Peyer's patch (tissue), 4 donors: ENCODE data around the gene GFPT2. TPM values are rescaled to one million over a fixed set of nuclear protein-coding genes. Genes with fewer than 3 reads are reported as not detected.
A peak's percentile ranks its signal among the peaks of the same experiment; 100 is the strongest.

Experiments
- DNase-seq, 3 donors: peaks; one replicate each; pipeline ENCODE4 v3.0.0-alpha.2; 2017 to 2019
- H3K27ac ChIP-seq, 4 donors: fragments of 200-600 bp; sonication (generic); one replicate each; pipeline ENCODE4 v1.5.1; 2016 to 2019
- H3K27me3 ChIP-seq, 2 donors: fragments of 200-600 bp; sonication (generic); one replicate each; pipeline ENCODE4 v1.5.1; 2019
- H3K36me3 ChIP-seq, 3 donors: fragments of 200-600 bp; sonication (generic); one replicate each; pipeline ENCODE4 v1.5.1; 2016 to 2019
- H3K4me1 ChIP-seq, 4 donors: fragments of 200-600 bp; sonication (generic); one replicate each; pipeline ENCODE4 v1.5.1; 2016 to 2019
- H3K4me3 ChIP-seq, 4 donors: fragments of 200-600 bp; sonication (generic); 1 replicate in 3 of 4; 2 replicates in 1 of 4; pipeline ENCODE4 v1.5.1; 2016 to 2019; ENCODE audit warnings: mild to moderate bottlenecking in 1 of 4
- H3K9me3 ChIP-seq, 4 donors: fragments of 200-600 bp; sonication (generic); one replicate each; pipeline ENCODE4 v1.5.1; 2016 to 2019; ENCODE audit warnings: mild to moderate bottlenecking in 1 of 4
- POLR2A ChIP-seq, 2 donors: fragments of 450-650 bp; IDR thresholded peaks; one replicate each; pipeline ENCODE4 v1.5.1; 2017; ENCODE audit warnings: antibody characterized with exemption in 2 of 2, mild to moderate bottlenecking in 2 of 2, moderate library complexity in 2 of 2
- total RNA-seq, 4 donors: library from RNA; depleted of rRNA; stranded (reverse); fragments of >200 nt; gene quantifications; one replicate each; pipeline ENCODE4 v1.1.0, GENCODE V29; 2016
- TF ChIP-seq, protein P1 (sequence below), 6 experiments: fragments of 450-650 bp in 4 of 6; fragments of 200-600 bp in 2 of 6; sonication (generic) in 1 of 6; IDR thresholded peaks; one replicate each; pipeline ENCODE4 v1.5.1; 2017 to 2019; ENCODE audit warnings: antibody characterized with exemption in 6 of 6, mild to moderate bottlenecking in 3 of 6, moderate library complexity in 1 of 6

The GFPT2 gene
- total RNA-seq, 4 donors from 2014 or later = 4.9 to 86.6 (median 13.1) TPM

DNA sequence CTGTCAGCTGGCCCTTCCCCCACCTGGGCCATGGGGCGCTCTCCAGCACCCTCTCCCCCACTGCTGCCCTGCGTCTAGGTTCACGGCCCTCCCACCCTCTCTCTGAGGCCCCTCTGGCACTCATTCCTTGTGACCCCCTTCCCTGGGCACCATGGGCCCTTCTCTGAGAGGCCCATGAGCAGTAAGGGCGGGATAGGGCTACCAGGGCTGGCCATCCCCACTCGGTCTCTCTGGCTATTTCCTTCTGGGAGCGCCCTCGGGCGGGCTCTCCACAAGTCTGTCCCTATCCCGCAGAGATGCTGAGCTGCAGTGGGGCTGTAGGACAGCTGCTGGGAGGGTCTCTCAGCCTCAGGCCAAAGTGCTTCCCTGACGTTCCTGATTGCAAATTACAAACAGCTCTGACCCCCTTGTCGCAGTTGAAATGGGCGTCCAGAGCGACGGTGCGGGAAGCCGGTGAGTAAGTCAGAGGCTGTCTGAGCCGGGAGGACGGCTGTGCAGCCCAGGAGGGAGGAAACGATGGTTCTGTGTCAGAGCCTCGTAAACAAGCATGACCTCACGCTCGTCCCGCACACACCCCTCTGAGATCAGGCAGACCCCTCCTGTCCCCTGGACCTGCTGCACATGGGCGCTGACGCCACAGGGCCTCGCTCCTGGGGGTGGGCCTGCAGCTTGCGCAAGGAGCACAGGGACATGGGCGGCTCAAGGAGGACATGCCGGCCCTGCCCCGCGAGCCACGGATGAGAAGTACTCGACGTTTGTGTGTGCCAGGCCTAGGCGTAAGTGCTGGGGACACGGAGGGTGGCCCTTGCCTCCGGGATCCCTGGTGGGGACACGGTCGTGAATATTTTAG is 36.3 kb upstream of the GFPT2 start:
- H3K9me3 ChIP-seq = no peaks in the 10 kb centered on the region
- H3K27me3 ChIP-seq = no peaks in the 10 kb centered on the region
- TF ChIP-seq POLR2A (IDR thresholded peaks at IDR 0.05) = no peak
- TF ChIP-seq, protein P1, sequence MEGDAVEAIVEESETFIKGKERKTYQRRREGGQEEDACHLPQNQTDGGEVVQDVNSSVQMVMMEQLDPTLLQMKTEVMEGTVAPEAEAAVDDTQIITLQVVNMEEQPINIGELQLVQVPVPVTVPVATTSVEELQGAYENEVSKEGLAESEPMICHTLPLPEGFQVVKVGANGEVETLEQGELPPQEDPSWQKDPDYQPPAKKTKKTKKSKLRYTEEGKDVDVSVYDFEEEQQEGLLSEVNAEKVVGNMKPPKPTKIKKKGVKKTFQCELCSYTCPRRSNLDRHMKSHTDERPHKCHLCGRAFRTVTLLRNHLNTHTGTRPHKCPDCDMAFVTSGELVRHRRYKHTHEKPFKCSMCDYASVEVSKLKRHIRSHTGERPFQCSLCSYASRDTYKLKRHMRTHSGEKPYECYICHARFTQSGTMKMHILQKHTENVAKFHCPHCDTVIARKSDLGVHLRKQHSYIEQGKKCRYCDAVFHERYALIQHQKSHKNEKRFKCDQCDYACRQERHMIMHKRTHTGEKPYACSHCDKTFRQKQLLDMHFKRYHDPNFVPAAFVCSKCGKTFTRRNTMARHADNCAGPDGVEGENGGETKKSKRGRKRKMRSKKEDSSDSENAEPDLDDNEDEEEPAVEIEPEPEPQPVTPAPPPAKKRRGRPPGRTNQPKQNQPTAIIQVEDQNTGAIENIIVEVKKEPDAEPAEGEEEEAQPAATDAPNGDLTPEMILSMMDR (IDR thresholded peaks at IDR 0.05) = no peak
- H3K27ac ChIP-seq = no peak overlapping the region
- no peak overlapping the region for H3K4me3 ChIP-seq
- H3K36me3 ChIP-seq = no peaks in the 10 kb centered on the region
- no peaks in the 10 kb centered on the region for H3K4me1 ChIP-seq
- DNase-seq = peak in 1 of 3 donors; percentile 51

DNA sequence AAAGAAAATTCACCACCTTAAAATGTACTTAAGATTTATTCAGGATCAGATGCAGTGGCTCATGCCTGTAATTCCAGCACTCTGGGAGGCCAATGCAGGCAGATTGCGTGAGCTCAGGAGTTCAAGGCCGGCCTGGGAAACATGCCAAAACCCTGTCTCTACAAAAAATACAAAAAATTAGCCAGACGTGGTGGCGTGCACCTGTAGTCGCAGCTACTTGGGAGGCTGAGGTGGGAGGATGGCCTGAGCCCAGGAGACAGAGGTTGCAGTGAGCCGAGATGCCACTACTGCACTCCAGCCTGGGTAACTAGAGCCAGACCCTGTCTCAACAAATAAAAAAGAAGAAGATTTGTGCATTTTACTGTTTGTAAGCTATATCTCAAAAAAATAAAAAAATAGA is 34.7 kb upstream of the GFPT2 start:
- Histone ChIP-seq H3K9me3 (no peaks in the 10 kb centered on the region), H3K27ac (no peak overlapping the region)

DNA sequence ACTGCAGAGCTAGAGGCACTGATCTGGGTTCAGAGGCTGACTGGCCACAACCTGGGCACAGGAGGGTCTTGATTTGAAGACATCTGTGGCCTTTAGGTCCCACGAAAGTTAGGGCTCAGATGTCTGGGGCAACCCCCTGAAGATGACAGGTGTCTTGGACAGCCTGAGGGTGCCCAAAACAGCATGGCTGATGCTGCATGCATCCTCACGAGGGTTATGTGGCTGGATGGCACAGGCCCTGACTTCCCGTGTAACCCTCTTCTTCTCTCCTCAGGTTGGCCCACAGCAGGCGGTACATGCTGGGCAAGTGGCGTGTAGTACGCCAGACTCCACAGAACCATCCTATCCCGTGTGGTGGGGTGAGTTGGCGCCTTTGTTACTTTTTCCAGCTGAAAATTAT is 29.8 kb upstream of the GFPT2 start:
- Histone ChIP-seq H3K4me1 (no peaks in the 10 kb centered on the region), H3K9me3 (no peaks in the 10 kb centered on the region), H3K27ac (no peak overlapping the region), H3K36me3 (no peaks in the 10 kb centered on the region), H3K4me3 (no peak overlapping the region), H3K27me3 (no peaks in the 10 kb centered on the region)
- DNase-seq = no peak
- no peak for TF ChIP-seq POLR2A (IDR thresholded peaks at IDR 0.05)
- TF ChIP-seq, protein P1 (IDR thresholded peaks at IDR 0.05) = no peak

More for the DNA sequence above, 34.7 kb upstream of the GFPT2 start:
- DNase-seq = no peak
- H3K36me3 ChIP-seq = no peaks in the 10 kb centered on the region
- TF ChIP-seq, protein P1 (IDR thresholded peaks at IDR 0.05) = no peak
- TF ChIP-seq POLR2A (IDR thresholded peaks at IDR 0.05) = no peak
- H3K4me3 ChIP-seq = no peak overlapping the region
- no peaks in the 10 kb centered on the region for H3K4me1 ChIP-seq
- no peaks in the 10 kb centered on the region for H3K27me3 ChIP-seq

DNA sequence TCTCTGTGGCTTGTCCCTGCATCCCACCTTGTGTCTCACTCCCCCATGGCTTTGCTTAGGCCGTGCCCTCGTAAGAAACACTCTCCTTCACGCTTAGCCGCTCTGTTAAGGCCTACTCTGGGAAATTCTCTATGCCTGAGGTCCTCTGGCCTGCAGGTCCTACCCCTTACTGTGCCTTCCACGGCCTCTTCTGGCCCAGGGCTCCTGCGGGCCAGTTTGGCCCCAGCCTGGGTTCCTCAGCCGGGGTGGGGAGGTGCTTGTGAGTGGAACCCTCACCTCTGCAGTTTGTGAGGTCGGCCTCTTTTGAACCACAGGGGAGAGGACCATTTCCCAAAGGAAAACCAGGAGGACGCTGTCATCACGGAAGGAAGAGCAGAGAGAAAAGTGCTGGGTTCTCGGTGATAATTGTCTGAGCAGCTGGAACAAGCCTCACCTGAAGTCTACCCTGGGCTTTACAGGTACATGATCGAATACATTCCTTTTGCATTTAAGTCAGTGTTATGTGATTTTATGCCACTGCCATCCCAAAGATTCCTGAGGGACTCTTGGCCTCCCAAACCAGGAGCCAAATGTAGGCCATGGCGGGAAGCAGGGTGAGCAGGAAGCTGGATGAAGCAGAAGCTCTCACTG is 28.8 kb upstream of the GFPT2 start:
- H3K36me3 ChIP-seq = no peaks in the 10 kb centered on the region
- DNase-seq = no peak
- H3K27me3 ChIP-seq = no peaks in the 10 kb centered on the region
- no peaks in the 10 kb centered on the region for H3K4me1 ChIP-seq
- no peak overlapping the region for H3K4me3 ChIP-seq
- TF ChIP-seq, protein P1 (IDR thresholded peaks at IDR 0.05) = no peak
- no peak for TF ChIP-seq POLR2A (IDR thresholded peaks at IDR 0.05)
- no peak overlapping the region for H3K27ac ChIP-seq
- no peaks in the 10 kb centered on the region for H3K9me3 ChIP-seq

DNA sequence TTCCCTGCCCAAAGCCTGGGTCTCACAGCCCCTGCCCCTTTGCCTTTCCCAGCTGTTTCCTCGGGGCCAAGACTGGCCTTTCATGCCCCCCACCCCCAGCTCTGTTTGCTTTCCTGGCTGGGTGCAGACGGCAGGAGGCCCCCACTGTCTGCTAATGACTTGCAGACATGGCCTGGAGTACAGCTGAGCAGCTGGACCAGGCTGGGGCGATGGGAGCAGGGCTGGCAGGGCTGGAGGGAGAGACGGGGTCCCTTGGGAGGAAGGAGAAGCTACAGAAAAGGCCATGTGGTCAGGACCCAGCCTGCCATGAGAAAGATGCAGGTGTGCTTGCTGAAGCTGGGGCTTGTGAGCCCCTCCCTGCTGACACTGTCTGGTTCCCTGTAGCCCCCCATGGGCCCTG is 28.3 kb upstream of the GFPT2 start:
- H3K36me3 ChIP-seq = no peaks in the 10 kb centered on the region
- no peaks in the 10 kb centered on the region for H3K9me3 ChIP-seq
- TF ChIP-seq POLR2A (IDR thresholded peaks at IDR 0.05) = no peak
- TF ChIP-seq, protein P1 (IDR thresholded peaks at IDR 0.05) = no peak
- no peaks in the 10 kb centered on the region for H3K4me1 ChIP-seq
- H3K4me3 ChIP-seq = no peak overlapping the region
- H3K27ac ChIP-seq = no peak overlapping the region
- no peaks in the 10 kb centered on the region for H3K27me3 ChIP-seq
- DNase-seq = no peak
